Measurements from ENCODE around the gene SPHK2. TPM values are rescaled to one million over a fixed set of nuclear protein-coding genes. Genes with fewer than 3 reads are reported as not detected.
"Not testable (repeated sequence)": the region's sequence is repeated elsewhere in the genome, so short reads cannot be mapped to it uniquely, and the experiment has no call there.

SPHK2 gene
- polyA plus RNA-seq, 1 donor from 2014 or later: 11.0 TPM

DNA sequence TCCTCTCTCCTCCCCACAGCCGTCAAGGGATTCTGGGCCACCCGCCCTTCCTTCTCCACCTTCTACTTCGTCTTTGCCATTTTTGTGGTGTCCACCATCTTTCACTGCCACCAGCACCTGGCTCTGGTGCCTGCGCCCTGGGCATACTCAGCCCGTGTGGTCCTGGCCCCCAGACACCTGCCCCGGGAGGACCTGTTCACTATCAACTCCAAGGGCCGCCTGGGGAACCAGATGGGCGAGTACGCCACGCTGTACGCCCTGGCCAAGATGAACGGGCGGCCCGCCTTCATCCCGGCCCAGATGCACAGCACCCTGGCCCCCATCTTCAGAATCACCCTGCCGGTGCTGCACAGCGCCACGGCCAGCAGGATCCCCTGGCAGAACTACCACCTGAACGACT, 60.7 kb downstream of the SPHK2 start:
- not testable (repeated sequence) for H3K4me1 Mint-ChIP-seq, H3K27ac Mint-ChIP-seq, H3K9me3 Mint-ChIP-seq, H3K36me3 Mint-ChIP-seq, H3K27me3 Mint-ChIP-seq, H3K4me3 Mint-ChIP-seq

Other genes with a start within 250 kb of the SPHK2 start
- 29.2 TPM for gene KDELR1, start 228.0 kb upstream of the SPHK2 start, polyA plus RNA-seq
- gene GRIN2D, start 225.8 kb upstream of the SPHK2 start, polyA plus RNA-seq: not detected
- gene GRWD1, start 173.5 kb upstream of the SPHK2 start, polyA plus RNA-seq: 40.3 TPM
- 0.48 TPM for gene KCNJ14, start 163.9 kb upstream of the SPHK2 start, polyA plus RNA-seq
- gene CYTH2, start 150.1 kb upstream of the SPHK2 start, polyA plus RNA-seq: 31.8 TPM
- not detected for gene LMTK3, start 107.7 kb upstream of the SPHK2 start, polyA plus RNA-seq
- gene SULT2B1, start 67.3 kb upstream of the SPHK2 start, polyA plus RNA-seq: not detected
- not detected for gene SPACA4, start 12.8 kb upstream of the SPHK2 start, polyA plus RNA-seq
- not detected for gene FAM83E, start 4.4 kb upstream of the SPHK2 start, polyA plus RNA-seq
- gene RPL18, start 328 bp upstream of the SPHK2 start, polyA plus RNA-seq: 2,549 TPM
- gene DBP, start 17.9 kb downstream of the SPHK2 start, polyA plus RNA-seq: 86.1 TPM
- gene CA11, start 26.7 kb downstream of the SPHK2 start, polyA plus RNA-seq: 11.6 TPM
- gene NTN5, start 53.5 kb downstream of the SPHK2 start, polyA plus RNA-seq: 0.66 TPM
- not detected for gene FUT2, start 76.5 kb downstream of the SPHK2 start, polyA plus RNA-seq
- gene MAMSTR, start 100.2 kb downstream of the SPHK2 start, polyA plus RNA-seq: 0.45 TPM
- gene RASIP1, start 121.1 kb downstream of the SPHK2 start, polyA plus RNA-seq: 0.26 TPM
- gene IZUMO1, start 127.4 kb downstream of the SPHK2 start, polyA plus RNA-seq: not detected
- gene FUT1, start 133.1 kb downstream of the SPHK2 start, polyA plus RNA-seq: not detected
- gene FGF21, start 136.0 kb downstream of the SPHK2 start, polyA plus RNA-seq: not detected
- gene BCAT2, start 191.5 kb downstream of the SPHK2 start, polyA plus RNA-seq: 31.8 TPM
- 1.2 TPM for gene HSD17B14, start 217.0 kb downstream of the SPHK2 start, polyA plus RNA-seq
- gene PLEKHA4, start 249.1 kb downstream of the SPHK2 start, polyA plus RNA-seq: 3.2 TPM

All from IgD-negative memory B cell (primary cell).